NCI-H345 (cell line): ENCODE measurements around the gene MAP1A.
"Not testable (repeated sequence)": the region's sequence is repeated elsewhere in the genome, so short reads cannot be mapped to it uniquely, and the experiment has no call there.

Experiments used
- DNase-seq: peaks from one replicate; lab custom pipeline; 2025; lab: John Stamatoyannopoulos, UW

The MAP1A gene

GRCh38 chr15:43529587-43530345 is 12.4 kb downstream of the MAP1A start:
- DNase-seq = no peak

- no peak for DNase-seq
Measured at GRCh38 chr15:43531018-43531670, 13.7 kb downstream of the MAP1A start.

GRCh38 chr15:43532826-43533225 is 15.4 kb downstream of the MAP1A start:
- not testable (repeated sequence) for DNase-seq

- DNase-seq = no peak
Measured at GRCh38 chr15:43534897-43535296, 17.5 kb downstream of the MAP1A start.

GRCh38 chr15:43538091-43538490 is 20.7 kb downstream of the MAP1A start:
- no peak for DNase-seq

GRCh38 chr15:43541785-43542184 is 24.4 kb downstream of the MAP1A start:
- DNase-seq = no peak

GRCh38 chr15:43544266-43544665 is 26.9 kb downstream of the MAP1A start:
- DNase-seq = no peak

GRCh38 chr15:43545426-43545825 is 28.0 kb downstream of the MAP1A start:
- no peak for DNase-seq

GRCh38 chr15:43547539-43547938 is 30.1 kb downstream of the MAP1A start:
- DNase-seq = no peak

GRCh38 chr15:43550527-43551363 is 33.3 kb downstream of the MAP1A start:
- DNase-seq = no peak

- DNase-seq = no peak
Measured at GRCh38 chr15:43552256-43552655, 34.8 kb downstream of the MAP1A start.

GRCh38 chr15:43552986-43553385 is 35.6 kb downstream of the MAP1A start:
- no peak for DNase-seq

GRCh38 chr15:43562753-43563152 is 45.3 kb downstream of the MAP1A start:
- DNase-seq = not testable (repeated sequence)

- not testable (repeated sequence) for DNase-seq
Measured at GRCh38 chr15:43563793-43564192, 46.4 kb downstream of the MAP1A start.

GRCh38 chr15:43566615-43567014 is 49.2 kb downstream of the MAP1A start:
- DNase-seq = not testable (repeated sequence)

- DNase-seq = not testable (repeated sequence)
Measured at GRCh38 chr15:43574607-43575006, 57.2 kb downstream of the MAP1A start.
